Endothelial cell of umbilical vein (primary cell): ENCODE measurements around the gene MCF2L. TPM values are rescaled to one million over a fixed set of nuclear protein-coding genes. Genes with fewer than 3 reads are reported as not detected.

Experiments used
- BruUV-seq: library from RNA; stranded (reverse); fragments of 400-500 nt; replicated peaks from 2 replicates; lab custom pipeline; 2021; lab: Mats Ljungman, UMichigan
- CTCF ChIA-PET: fragments of 300-600, 350-600 bp; sonication (Branson Sonifier 250); formaldehyde crosslinking; loops from one replicate; lab custom pipeline; 2021; ENCODE audit warnings: antibody characterized with exemption, inconsistent platforms; lab: Charles Lee
- POLR2A ChIA-PET: fragments of 300-600, 350-600 bp; sonication (Branson Sonifier 250); formaldehyde crosslinking; loops from one replicate; lab custom pipeline; 2021; ENCODE audit warnings: antibody characterized with exemption, inconsistent platforms; lab: Charles Lee
- DNase-seq: peaks from one replicate; pipeline ENCODE4 v3.0.0-alpha.2; 2011; ENCODE audit warnings: low read depth, low spot score
- FAIRE-seq: peaks from 2 replicates; lab custom pipeline; 2011; peaks lifted over from hg19 to GRCh38; lab: Jason Lieb, UNC
- H2AFZ ChIP-seq: 2 replicates; pipeline ENCODE4 v1.6.0; 2012; ENCODE audit warnings: low read depth, low read length, control low read depth, inconsistent platforms
- H3K27ac ChIP-seq: 2 replicates; pipeline ENCODE4 v1.5.1; 2011; ENCODE audit warnings: low read depth, mild to moderate bottlenecking, control low read depth, low read length, moderate library complexity; ENCODE audit not compliant: insufficient read depth
- H3K27me3 ChIP-seq, 2 experiments: 2 replicates each; pipeline versions ENCODE4 v1.6.0 to v1.6.1; 2011; ENCODE audit warnings: low read length in 2 of 2, mixed read lengths in 1 of 2; ENCODE audit not compliant: control insufficient read depth in 2 of 2, insufficient read depth in 2 of 2
- H3K36me3 ChIP-seq, 2 experiments: 2 replicates in 1 of 2; 3 replicates in 1 of 2; pipeline ENCODE4 v1.5.1; 2011; ENCODE audit warnings: low read length in 2 of 2, mild to moderate bottlenecking in 1 of 2, moderate library complexity in 1 of 2; ENCODE audit not compliant: control insufficient read depth in 2 of 2, insufficient read depth in 2 of 2; ENCODE audit errors: extremely low read depth in 1 of 2
- H3K4me1 ChIP-seq: 3 replicates; pipeline ENCODE4 v1.5.1; 2011; ENCODE audit warnings: mild to moderate bottlenecking, low read length; ENCODE audit not compliant: control insufficient read depth, insufficient read depth; ENCODE audit errors: extremely low read depth
- H3K4me2 ChIP-seq: 2 replicates; pipeline ENCODE4 v1.6.1; 2011; ENCODE audit warnings: low read length, control low read depth, mixed read lengths; ENCODE audit not compliant: insufficient read depth
- H3K4me3 ChIP-seq, 3 experiments: fragments of 200-600 bp in 1 of 3; sonication (generic), shearing (Covaris generic) in 1 of 3; replicated peaks in 1 of 3; 2 replicates each; pipeline ENCODE4 v1.5.1; 2011 to 2016; ENCODE audit warnings: control low read depth in 3 of 3, low read length in 3 of 3, mild to moderate bottlenecking in 2 of 3, inconsistent platforms in 1 of 3, low read depth in 1 of 3, moderate library complexity in 1 of 3; ENCODE audit not compliant: insufficient read depth in 1 of 3
- H3K79me2 ChIP-seq: 2 replicates; pipeline ENCODE4 v1.6.0; 2012; ENCODE audit warnings: low read length, inconsistent platforms; ENCODE audit not compliant: control insufficient read depth, insufficient read depth
- H3K9ac ChIP-seq: replicated peaks from 2 replicates; pipeline ENCODE3; 2011; ENCODE audit warnings: low read length, control low read depth; ENCODE audit not compliant: insufficient read depth; ENCODE audit errors: extremely low read depth
- H3K9me1 ChIP-seq: replicated peaks from 3 replicates; pipeline ENCODE4 v1.6.0; 2011; ENCODE audit warnings: mild to moderate bottlenecking, low read length; ENCODE audit not compliant: control insufficient read depth, insufficient read depth; ENCODE audit errors: extremely low read depth
- H3K9me3 ChIP-seq: replicated peaks from 2 replicates; pipeline ENCODE4 v1.5.1; 2012; ENCODE audit warnings: low read length, inconsistent platforms; ENCODE audit not compliant: control insufficient read depth, insufficient read depth
- H4K20me1 ChIP-seq: replicated peaks from 2 replicates; pipeline ENCODE3; 2011; ENCODE audit warnings: mild to moderate bottlenecking, low read length; ENCODE audit not compliant: control insufficient read depth, insufficient read depth; ENCODE audit errors: extremely low read depth
- EZH2 ChIP-seq: IDR thresholded peaks from 2 replicates; pipeline ENCODE4 v1.6.1; 2012; ENCODE audit warnings: borderline replicate concordance, low read depth, mild to moderate bottlenecking, moderate library complexity, low read length, inconsistent platforms; ENCODE audit not compliant: severe bottlenecking
- FOS ChIP-seq: IDR thresholded peaks from 2 replicates; pipeline ENCODE4 v1.6.1; 2011; ENCODE audit warnings: mild to moderate bottlenecking, low read length, moderate library complexity, borderline replicate concordance; ENCODE audit not compliant: insufficient read depth
- GATA2 ChIP-seq: IDR thresholded peaks from 2 replicates; pipeline ENCODE4 v1.7.0; 2011; ENCODE audit warnings: low read depth, mild to moderate bottlenecking, moderate library complexity, mixed read lengths, low read length; ENCODE audit not compliant: insufficient read length, insufficient read depth
- JUN ChIP-seq: IDR thresholded peaks from 2 replicates; pipeline ENCODE4 v1.6.1; 2011; ENCODE audit warnings: borderline replicate concordance, low read depth; ENCODE audit not compliant: insufficient read length, insufficient read depth
- MYC ChIP-seq: IDR thresholded peaks from one replicate; pipeline ENCODE4 v1.6.1; 2011; ENCODE audit warnings: mild to moderate bottlenecking, low read depth, low read length
- POLR2A ChIP-seq: IDR thresholded peaks from 2 replicates; pipeline ENCODE4 v1.6.1; 2012; ENCODE audit warnings: low read depth, mild to moderate bottlenecking, control low read depth, low read length
- POLR2AphosphoS5 ChIP-seq: IDR thresholded peaks from 2 replicates; pipeline ENCODE4 v1.6.1; 2012; ENCODE audit warnings: low read depth, mild to moderate bottlenecking, control low read depth, low read length, moderate library complexity; ENCODE audit not compliant: insufficient read depth
- dilution Hi-C: fragments of 300-500 bp; cut with MboI; formaldehyde crosslinking; loops from one replicate; pipeline ENCODE4 v1.15.0; 2019; ENCODE audit warnings: low sequenced_read_pairs; ENCODE audit not compliant: extremely low pct_ligation_motif_present
- intact Hi-C: fragments of 100-400 bp; cut with micrococcal nuclease; formaldehyde crosslinking; loops from one replicate; pipeline ENCODE4 v1.10.0; 2022
- polyA plus RNA-seq, 4 experiments: library from polyadenylated mRNA; depleted of rRNA in 3 of 4; stranded (reverse) in 3 of 4; unstranded in 1 of 4; fragments of >200 nt; gene quantifications; 2 replicates each; pipeline versions ENCODE4 v1.2.1 to v1.2.3, GENCODE V29; 2011 to 2012; ENCODE audit warnings: missing spikeins in 1 of 4
- total RNA-seq: library from RNA; stranded (reverse); gene quantifications from 2 replicates; pipeline ENCODE4 v1.2.3, GENCODE V29; 2021
- TF ChIP-seq, protein P1 (sequence below): IDR thresholded peaks from 2 replicates; pipeline ENCODE4 v1.6.1; 2011; ENCODE audit not compliant: insufficient read depth, insufficient read length
- TF ChIP-seq, protein P2 (sequence below), 2 donors: IDR thresholded peaks; 1 replicate in 1 of 2; 2 replicates in 1 of 2; pipeline ENCODE4 v1.5.1; 2011; ENCODE audit warnings: low read length in 2 of 2, mild to moderate bottlenecking in 2 of 2, moderate library complexity in 2 of 2, control low read depth in 1 of 2, inconsistent platforms in 1 of 2, low read depth in 1 of 2; ENCODE audit not compliant: insufficient read depth in 1 of 2; ENCODE audit errors: extremely low read depth in 1 of 2

MCF2L gene
- total and polyA plus RNA-seq, 2 donors (not counting 3 experiments of a cell fraction or from before 2014, with no cell fraction given): 0.33 to 0.58 TPM

DNA sequence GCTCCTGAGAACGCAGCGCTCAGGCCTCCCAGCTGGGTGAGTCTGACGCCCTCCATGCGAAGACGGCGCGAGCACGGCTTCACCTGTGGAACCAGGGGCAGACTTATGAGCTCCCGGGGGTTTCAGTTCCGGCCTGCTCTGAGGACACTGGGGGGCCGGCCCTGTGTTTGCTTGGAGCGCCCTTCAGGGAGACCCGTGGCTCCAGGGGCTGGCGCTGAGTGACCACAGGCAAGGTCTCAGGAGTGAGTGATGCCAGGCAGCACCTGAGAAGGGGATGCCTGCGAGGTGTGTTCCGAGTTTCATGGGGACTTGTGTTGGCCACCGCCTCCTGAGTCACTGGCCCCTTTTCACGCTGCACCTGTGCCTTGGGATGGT is 4.5 kb downstream of the MCF2L start:
- intact Hi-C loops: no loop called here
- no peak for DNase-seq
- Histone ChIP-seq H3K27ac (no peak overlapping the region), H3K9me1 (no peaks in the 10 kb centered on the region), H4K20me1 (no peaks in the 10 kb centered on the region), H2AFZ (no peak overlapping the region), H3K27me3 (peaks cover 19 to 22% of the 10 kb centered on the region in 2 experiments), H3K4me2 (no peak overlapping the region), H3K4me1 (no peaks in the 10 kb centered on the region), H3K9me3 (no peaks in the 10 kb centered on the region), H3K79me2 (no peaks in the 10 kb centered on the region), H3K4me3 (no peak overlapping the region), H3K36me3 (no peaks in the 10 kb centered on the region), H3K9ac (no peak overlapping the region)
- TF ChIP-seq FOS: no peak
- FAIRE-seq: no peak
- BruUV-seq: no TSS peak
- CTCF ChIA-PET: no interaction called here
- POLR2A ChIA-PET: no interaction called here
- dilution Hi-C loops: no loop called here

DNA sequence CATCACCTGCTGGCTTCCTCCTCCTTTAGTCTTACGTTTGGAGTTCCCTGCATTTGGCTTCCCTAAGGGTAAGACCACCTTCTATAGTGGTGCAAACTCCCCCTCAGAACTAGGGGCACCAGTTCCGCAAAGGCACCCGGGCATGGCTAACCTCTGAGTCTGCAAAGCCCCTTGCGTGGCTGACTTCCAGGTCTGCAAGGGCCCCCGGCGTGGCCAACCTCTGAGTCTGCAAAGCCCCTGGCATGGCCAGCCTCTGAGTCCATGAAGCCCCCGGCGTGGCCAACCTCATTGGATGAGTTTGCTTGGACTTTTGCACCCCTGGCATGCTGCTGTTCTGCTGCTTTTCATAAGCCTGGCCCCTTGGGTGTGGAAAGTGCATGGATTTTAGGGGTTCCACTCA is 5.1 kb downstream of the MCF2L start:
- TF ChIP-seq JUN (no peak), POLR2A (no peak), MYC (no peak), POLR2AphosphoS5 (no peak), EZH2 (no peak), FOS (no peak), GATA2 (no peak)
- TF ChIP-seq, protein P1, sequence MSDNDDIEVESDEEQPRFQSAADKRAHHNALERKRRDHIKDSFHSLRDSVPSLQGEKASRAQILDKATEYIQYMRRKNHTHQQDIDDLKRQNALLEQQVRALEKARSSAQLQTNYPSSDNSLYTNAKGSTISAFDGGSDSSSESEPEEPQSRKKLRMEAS: no peak
- TF ChIP-seq, protein P2, sequence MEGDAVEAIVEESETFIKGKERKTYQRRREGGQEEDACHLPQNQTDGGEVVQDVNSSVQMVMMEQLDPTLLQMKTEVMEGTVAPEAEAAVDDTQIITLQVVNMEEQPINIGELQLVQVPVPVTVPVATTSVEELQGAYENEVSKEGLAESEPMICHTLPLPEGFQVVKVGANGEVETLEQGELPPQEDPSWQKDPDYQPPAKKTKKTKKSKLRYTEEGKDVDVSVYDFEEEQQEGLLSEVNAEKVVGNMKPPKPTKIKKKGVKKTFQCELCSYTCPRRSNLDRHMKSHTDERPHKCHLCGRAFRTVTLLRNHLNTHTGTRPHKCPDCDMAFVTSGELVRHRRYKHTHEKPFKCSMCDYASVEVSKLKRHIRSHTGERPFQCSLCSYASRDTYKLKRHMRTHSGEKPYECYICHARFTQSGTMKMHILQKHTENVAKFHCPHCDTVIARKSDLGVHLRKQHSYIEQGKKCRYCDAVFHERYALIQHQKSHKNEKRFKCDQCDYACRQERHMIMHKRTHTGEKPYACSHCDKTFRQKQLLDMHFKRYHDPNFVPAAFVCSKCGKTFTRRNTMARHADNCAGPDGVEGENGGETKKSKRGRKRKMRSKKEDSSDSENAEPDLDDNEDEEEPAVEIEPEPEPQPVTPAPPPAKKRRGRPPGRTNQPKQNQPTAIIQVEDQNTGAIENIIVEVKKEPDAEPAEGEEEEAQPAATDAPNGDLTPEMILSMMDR (IDR thresholded peaks at IDR 0.05; ENCODE audit: extremely low read depth in 1 of 2, insufficient read depth in 1 of 2, low read depth in 1 of 2, low read length in 2 of 2): no peak
- no peak overlapping the region for H3K4me3 ChIP-seq
- H3K9me3 ChIP-seq: no peaks in the 10 kb centered on the region
- no peak overlapping the region for H3K27ac ChIP-seq
- H3K9me1 ChIP-seq: no peaks in the 10 kb centered on the region
- no TSS peak for BruUV-seq
- H3K27me3 ChIP-seq: peaks cover 13 to 19% of the 10 kb centered on the region in 2 experiments
- no peaks in the 10 kb centered on the region for H3K36me3 ChIP-seq
- intact Hi-C loops: no loop called here
- DNase-seq: no peak
- no peaks in the 10 kb centered on the region for H3K4me1 ChIP-seq
- no peaks in the 10 kb centered on the region for H3K79me2 ChIP-seq
- no peak for FAIRE-seq
- CTCF ChIA-PET: no interaction called here
- POLR2A ChIA-PET: no interaction called here
- no peak overlapping the region for H3K4me2 ChIP-seq
- H3K9ac ChIP-seq: no peak overlapping the region
- dilution Hi-C loops: no loop called here
- no peak overlapping the region for H2AFZ ChIP-seq
- no peaks in the 10 kb centered on the region for H4K20me1 ChIP-seq
